K562 (cell line): ENCODE results near the gene NOD1. TPM values are rescaled to one million over a fixed set of nuclear protein-coding genes. Genes with fewer than 3 reads are reported as not detected.
A peak's percentile ranks its signal among the peaks of the same experiment; 100 is the strongest.

Experiments
- BCLAF1 ChIP-seq, 2 experiments: fragments of 450-650 bp in 1 of 2; IDR thresholded peaks; 2 replicates each; pipeline ENCODE4 v1.6.1; 2011 to 2017; ENCODE audit warnings: low read depth in 2 of 2, antibody characterized with exemption in 1 of 2, borderline replicate concordance in 1 of 2, low read length in 1 of 2, mild to moderate bottlenecking in 1 of 2, mixed read lengths in 1 of 2; ENCODE audit not compliant: control insufficient read depth in 1 of 2
- CC2D1A ChIP-seq: fragments of 450-650 bp; IDR thresholded peaks from 2 replicates; pipeline ENCODE4 v1.6.1; 2017; ENCODE audit warnings: mild to moderate bottlenecking
- CGGBP1 ChIP-seq: fragments of 250-450 bp; sonication (Bioruptor Pico); IDR thresholded peaks from 2 replicates; pipeline ENCODE4 v1.9.0; 2021; ENCODE audit warnings: mild to moderate bottlenecking
- E2F5 ChIP-seq: sonication (generic); formaldehyde crosslinking; IDR thresholded peaks from 2 replicates; pipeline ENCODE4 v1.8.0; 2022; ENCODE audit warnings: mild to moderate bottlenecking, missing genetic modification reagents
- FOXJ2 ChIP-seq: fragments of 200-800 bp; sonication (Bioruptor generic); IDR thresholded peaks from 2 replicates; pipeline ENCODE4 v1.6.1; 2016; ENCODE audit warnings: missing genetic modification characterization, missing compliant biosample characterization
- GATA2 ChIP-seq: sonication (generic); formaldehyde crosslinking; IDR thresholded peaks from 2 replicates; pipeline ENCODE4 v1.4.0; 2020; ENCODE audit warnings: mild to moderate bottlenecking, missing genetic modification reagents
- KDM4B ChIP-seq, 2 experiments: fragments of 450-650 bp in 1 of 2; sonication (generic) in 1 of 2; IDR thresholded peaks; 2 replicates each; pipeline ENCODE4 v1.6.1; 2016 to 2017; ENCODE audit warnings: borderline replicate concordance in 2 of 2, antibody characterized with exemption in 1 of 2, low read depth in 1 of 2, mild to moderate bottlenecking in 1 of 2
- MAFK ChIP-seq: IDR thresholded peaks from 2 replicates; pipeline ENCODE4 v1.6.1; 2011; ENCODE audit warnings: low read length, improper control_type of control experiment
- NFYB ChIP-seq: IDR thresholded peaks from 2 replicates; pipeline ENCODE4 v1.6.1; 2011; ENCODE audit warnings: mild to moderate bottlenecking, moderate library complexity; ENCODE audit not compliant: insufficient read length; ENCODE audit errors: extremely low read depth
- PHTF2 ChIP-seq: fragments of 250-450 bp; sonication (Bioruptor Pico); IDR thresholded peaks from 2 replicates; pipeline ENCODE4 v1.5.0; 2021; ENCODE audit warnings: mild to moderate bottlenecking
- POLR2AphosphoS2 ChIP-seq: IDR thresholded peaks from 2 replicates; pipeline ENCODE4 v1.6.1; 2012; ENCODE audit warnings: low read length, improper control_type of control experiment
- RCOR1 ChIP-seq, 2 experiments: IDR thresholded peaks; 2 replicates each; pipeline ENCODE4 v1.6.1; 2012; ENCODE audit warnings: low read depth in 2 of 2, low read length in 2 of 2, borderline replicate concordance in 1 of 2, improper control_type of control experiment in 1 of 2
- SREBF2 ChIP-seq: sonication (generic); formaldehyde crosslinking; IDR thresholded peaks from 2 replicates; pipeline ENCODE4 v1.4.0; 2020; ENCODE audit warnings: mild to moderate bottlenecking, missing genetic modification reagents
- SRF ChIP-seq, 2 experiments: fragments of 250-450, 450-650 bp in 1 of 2; sonication (Bioruptor Pico) in 1 of 2; sonication (generic) in 1 of 2; formaldehyde crosslinking; IDR thresholded peaks; 2 replicates each; pipeline versions ENCODE4 v1.5.0 to v1.5.1; 2020 to 2022; ENCODE audit warnings: mild to moderate bottlenecking in 1 of 2, missing genetic modification reagents in 1 of 2
- SUPT5H ChIP-seq: fragments of 450-650 bp; IDR thresholded peaks from 2 replicates; pipeline ENCODE4 v1.6.1; 2016
- TAL1 ChIP-seq: fragments of 450-650 bp; IDR thresholded peaks from 2 replicates; pipeline ENCODE4 v1.6.1; 2016; ENCODE audit warnings: mild to moderate bottlenecking
- THRAP3 ChIP-seq: fragments of 450-650 bp; IDR thresholded peaks from 2 replicates; pipeline ENCODE4 v1.6.1; 2016; ENCODE audit warnings: mild to moderate bottlenecking, inconsistent platforms, borderline replicate concordance
- ZNF41 ChIP-seq: fragments of 250-450 bp; sonication (Bioruptor Pico); conservative IDR thresholded peaks from 2 replicates; pipeline ENCODE4 v1.4.0; 2020; ENCODE audit warnings: mild to moderate bottlenecking
- ZNF639 ChIP-seq, 2 experiments: fragments of 200-800 bp in 1 of 2; sonication (Bioruptor generic) in 1 of 2; sonication (generic) in 1 of 2; formaldehyde crosslinking in 1 of 2; IDR thresholded peaks in 1 of 2; conservative IDR thresholded peaks in 1 of 2; 2 replicates each; pipeline versions ENCODE4 v1.5.0 to v1.6.1; 2016 to 2020; ENCODE audit warnings: missing compliant biosample characterization in 1 of 2, missing genetic modification characterization in 1 of 2, missing genetic modification reagents in 1 of 2
- ZNF79 ChIP-seq: fragments of 250-450 bp; sonication (Bioruptor Pico); IDR thresholded peaks from 2 replicates; pipeline ENCODE4 v1.4.0; 2020; ENCODE audit warnings: low read depth, mild to moderate bottlenecking, moderate library complexity
- polyA plus RNA-seq, 8 experiments: library from polyadenylated mRNA; depleted of rRNA in 4 of 8; stranded (reverse) in 5 of 8; unstranded in 3 of 8; fragments of >200 nt; fragmentation: Nextera tagmentation in 2 of 8; fragmentation: Illumina TruSeq in 1 of 8; extraction: Ambion mirVana in 2 of 8; extraction: Trizol in 1 of 8; gene quantifications; 2 replicates each; pipeline versions ENCODE4 v1.2.1 to v1.2.3, GENCODE V29; 2011 to 2014; ENCODE audit warnings: inconsistent platforms in 1 of 8, missing spikeins in 1 of 8
- total RNA-seq, 7 experiments: library from RNA; depleted of rRNA in 6 of 7; stranded (reverse); fragments of >200 nt in 6 of 7; fragmentation: Illumina TruSeq in 2 of 7; extraction: Trizol in 2 of 7; gene quantifications; 2 replicates each; pipeline versions ENCODE4 v1.2.1 to v1.2.3, GENCODE V29; 2011 to 2021; ENCODE audit warnings: low replicate concordance in 1 of 7
- TF ChIP-seq, protein P1 (sequence below): fragments of 250-450 bp; sonication (Bioruptor Pico); IDR thresholded peaks from 2 replicates; pipeline ENCODE4 v1.8.0; 2022; ENCODE audit warnings: moderate library complexity, mild to moderate bottlenecking, inconsistent platforms

NOD1 gene
- total and polyA plus RNA-seq, 9 of the 15 experiments (the other 6 are each of a cell fraction or from before 2014, with no cell fraction given), result 0.34 to 7.1 (median 4.7) TPM

DNA sequence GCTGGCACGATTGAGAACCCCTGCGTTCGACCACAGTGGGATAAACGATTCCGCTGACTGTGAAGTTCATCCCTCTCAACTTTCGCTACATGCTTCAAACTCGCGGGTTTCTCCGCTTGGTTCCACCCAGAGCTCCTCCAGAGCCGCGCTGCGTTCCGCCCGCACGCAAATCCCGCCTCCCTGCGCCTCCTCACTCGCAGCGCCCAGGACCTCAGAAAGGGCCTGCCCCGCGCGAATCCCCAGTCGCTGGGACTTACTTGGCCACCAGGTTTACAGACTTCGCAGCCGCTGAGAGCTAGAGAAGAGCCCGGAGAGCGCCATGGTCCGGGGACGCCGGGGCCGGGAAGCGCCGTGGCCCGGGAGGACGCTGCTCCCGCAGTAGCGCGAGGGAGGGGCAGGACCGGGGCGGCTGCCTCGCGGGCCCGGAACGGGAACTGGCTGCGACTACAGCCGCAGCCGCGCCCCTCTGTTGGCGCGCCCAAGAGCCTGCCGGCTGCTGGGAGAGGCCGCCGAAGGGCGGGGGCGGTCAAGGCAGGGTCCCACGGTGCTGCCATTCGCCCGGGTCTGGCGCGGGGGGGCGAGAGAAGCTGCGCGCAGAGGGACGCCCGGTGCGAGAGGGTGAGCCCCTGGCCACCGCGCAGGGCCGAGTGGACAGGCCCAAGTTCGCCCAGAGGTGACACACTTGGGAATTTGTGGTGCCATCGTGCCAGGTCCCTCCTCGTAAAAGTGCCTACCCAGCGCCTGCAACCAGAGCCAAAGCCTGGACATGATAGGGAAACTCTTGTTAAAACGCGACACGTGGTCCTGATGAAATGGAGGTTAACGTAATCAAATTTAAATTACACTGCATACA, at the start of gene NOD1 (continued):
- no peak for TF ChIP-seq MAFK
- no peak for TF ChIP-seq THRAP3
- TF ChIP-seq POLR2AphosphoS2, result no peak
- no peak for TF ChIP-seq PHTF2 (CRISPR knock-in tag)
- TF ChIP-seq RCOR1 (IDR thresholded peaks at IDR 0.05; ENCODE audit: borderline replicate concordance in 1 of 2, low read depth in 2 of 2, low read length in 2 of 2), result 0 out of 4 replicates have a peak, but pooled peaks of 1 of the 2 experiments have one; percentile 4
- TF ChIP-seq SRF (CRISPR knock-in tag; IDR thresholded peaks at IDR 0.05), result peak in 1 of 2 experiments; percentile 81; a peak in 1 of 4 replicates
- no peak for TF ChIP-seq NFYB
- TF ChIP-seq, protein P1, sequence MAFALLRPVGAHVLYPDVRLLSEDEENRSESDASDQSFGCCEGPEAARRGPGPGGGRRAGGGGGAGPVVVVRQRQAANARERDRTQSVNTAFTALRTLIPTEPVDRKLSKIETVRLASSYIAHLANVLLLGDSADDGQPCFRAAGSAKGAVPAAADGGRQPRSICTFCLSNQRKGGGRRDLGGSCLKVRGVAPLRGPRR (CRISPR knock-in tag), result no peak
- 0 out of 4 replicates have a peak, but pooled peaks of 1 of the 2 experiments have one; percentile 24 for TF ChIP-seq BCLAF1 (IDR thresholded peaks at IDR 0.05; ENCODE audit: borderline replicate concordance in 1 of 2, control insufficient read depth in 1 of 2, low read depth in 2 of 2, low read length in 1 of 2)
- TF ChIP-seq CC2D1A, result no peak
- no peak for TF ChIP-seq GATA2
- TF ChIP-seq ZNF41 (CRISPR knock-in tag), result no peak
- no peak; a peak in 1 of 4 replicates for TF ChIP-seq KDM4B (IDR thresholded peaks at IDR 0.05; ENCODE audit: borderline replicate concordance in 2 of 2, low read depth in 1 of 2)
- TF ChIP-seq CGGBP1 (CRISPR knock-in tag), result no peak
- TF ChIP-seq ZNF79, result no peak
- TF ChIP-seq SUPT5H, result peak; percentile 78
- no peak for TF ChIP-seq FOXJ2 (tag)
- no peak for TF ChIP-seq SREBF2 (CRISPR knock-in tag)
- TF ChIP-seq ZNF639 (CRISPR knock-in tag; conservative IDR thresholded peaks at IDR 0.05 in 1 of 2, IDR thresholded peaks at IDR 0.05 in 1 of 2), result peak in 1 of 2 experiments; percentile 96; a peak in 2 of 4 replicates
- TF ChIP-seq TAL1, result no peak
- TF ChIP-seq E2F5 (CRISPR knock-in tag), result no peak
